Right lobe of liver (tissue), 4 donors: Measurements from ENCODE around the gene RAET1L.

Experiments
- POLR2A ChIP-seq: fragments of 450-650 bp; IDR thresholded peaks from one replicate; pipeline ENCODE4 v1.6.1; 2017; ENCODE audit warnings: antibody characterized with exemption, mild to moderate bottlenecking
- TF ChIP-seq, protein P1 (sequence below), 4 donors: fragments of 200-600 bp in 3 of 4; fragments of 450-650 bp in 1 of 4; IDR thresholded peaks; one replicate each; pipeline versions ENCODE4 v1.5.1 to v1.8.0; 2016 to 2022; ENCODE audit warnings: antibody characterized with exemption in 4 of 4, mild to moderate bottlenecking in 2 of 4
- donor health status: DM: no; HTN: no; CAD: no.
- donor health status: DM: no; HTN: no; CAD: no.
- donor health status: DM: no; HTN: yes; CAD: no.

DNA sequence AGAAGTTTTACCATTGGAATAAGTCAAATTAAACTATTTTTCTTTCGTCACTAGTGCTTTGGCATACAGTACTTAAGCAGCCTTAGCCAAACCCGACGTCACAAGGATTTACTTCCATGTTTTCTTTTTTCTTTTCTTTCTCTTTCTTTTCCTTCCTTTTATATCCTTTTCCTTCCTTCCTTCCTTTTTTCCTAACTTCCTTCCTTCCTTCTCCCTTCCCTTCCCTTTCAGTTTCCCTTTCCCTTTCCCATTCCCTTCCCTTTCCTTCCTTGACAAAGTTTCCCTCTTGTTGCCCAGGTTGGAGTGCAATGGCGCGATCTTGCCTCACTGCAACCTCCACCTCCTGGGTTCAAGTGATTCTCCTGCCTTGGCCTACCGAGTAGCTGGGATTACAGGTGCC, 33.7 kb upstream of the RAET1L start:
- TF ChIP-seq POLR2A = no peak
- TF ChIP-seq, protein P1, sequence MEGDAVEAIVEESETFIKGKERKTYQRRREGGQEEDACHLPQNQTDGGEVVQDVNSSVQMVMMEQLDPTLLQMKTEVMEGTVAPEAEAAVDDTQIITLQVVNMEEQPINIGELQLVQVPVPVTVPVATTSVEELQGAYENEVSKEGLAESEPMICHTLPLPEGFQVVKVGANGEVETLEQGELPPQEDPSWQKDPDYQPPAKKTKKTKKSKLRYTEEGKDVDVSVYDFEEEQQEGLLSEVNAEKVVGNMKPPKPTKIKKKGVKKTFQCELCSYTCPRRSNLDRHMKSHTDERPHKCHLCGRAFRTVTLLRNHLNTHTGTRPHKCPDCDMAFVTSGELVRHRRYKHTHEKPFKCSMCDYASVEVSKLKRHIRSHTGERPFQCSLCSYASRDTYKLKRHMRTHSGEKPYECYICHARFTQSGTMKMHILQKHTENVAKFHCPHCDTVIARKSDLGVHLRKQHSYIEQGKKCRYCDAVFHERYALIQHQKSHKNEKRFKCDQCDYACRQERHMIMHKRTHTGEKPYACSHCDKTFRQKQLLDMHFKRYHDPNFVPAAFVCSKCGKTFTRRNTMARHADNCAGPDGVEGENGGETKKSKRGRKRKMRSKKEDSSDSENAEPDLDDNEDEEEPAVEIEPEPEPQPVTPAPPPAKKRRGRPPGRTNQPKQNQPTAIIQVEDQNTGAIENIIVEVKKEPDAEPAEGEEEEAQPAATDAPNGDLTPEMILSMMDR (IDR thresholded peaks at IDR 0.05) = no peak
